Stimulated activated naive B cell treated with anti-CD40 and anti-IgM and Interleukin-4, amounts not matched to agents 10 μg/mL and 1 μg/mL and 100 μg/mL, for 72 hours (primary cell): ENCODE data around the gene MICA.

Experiments
- ATAC-seq, 2 donors: fragments of 150-1000 bp; cut with Tn5 transposase; replicated peaks; 2 replicates each; pipeline ENCODE4 v1.10.0; 2021; ENCODE audit warnings: moderate library complexity in 1 of 2
- DNase-seq: peaks from one replicate; pipeline ENCODE4 v3.0.0; 2021
- H3K27ac Mint-ChIP-seq: one replicate; pipeline ENCODE4 v1.8.0; 2022; ENCODE audit warnings: mild to moderate bottlenecking, mixed read lengths
- H3K27me3 Mint-ChIP-seq, 2 donors: one replicate each; pipeline ENCODE4 v1.8.0; 2022; ENCODE audit warnings: mixed read lengths in 2 of 2
- H3K36me3 Mint-ChIP-seq, 2 donors: one replicate each; pipeline ENCODE4 v1.8.0; 2022; ENCODE audit warnings: mixed read lengths in 2 of 2, mild to moderate bottlenecking in 1 of 2
- H3K4me1 Mint-ChIP-seq, 2 donors: one replicate each; pipeline ENCODE4 v1.8.0; 2022; ENCODE audit warnings: mixed read lengths in 2 of 2, mild to moderate bottlenecking in 1 of 2
- H3K4me3 Mint-ChIP-seq, 2 donors: one replicate each; pipeline ENCODE4 v1.8.0; 2022; ENCODE audit warnings: mild to moderate bottlenecking in 2 of 2, mixed read lengths in 2 of 2, moderate library complexity in 1 of 2
- H3K9me3 Mint-ChIP-seq, 2 donors: one replicate each; pipeline ENCODE4 v1.8.0; 2022; ENCODE audit warnings: mixed read lengths in 2 of 2, mild to moderate bottlenecking in 1 of 2

The MICA gene

DNA sequence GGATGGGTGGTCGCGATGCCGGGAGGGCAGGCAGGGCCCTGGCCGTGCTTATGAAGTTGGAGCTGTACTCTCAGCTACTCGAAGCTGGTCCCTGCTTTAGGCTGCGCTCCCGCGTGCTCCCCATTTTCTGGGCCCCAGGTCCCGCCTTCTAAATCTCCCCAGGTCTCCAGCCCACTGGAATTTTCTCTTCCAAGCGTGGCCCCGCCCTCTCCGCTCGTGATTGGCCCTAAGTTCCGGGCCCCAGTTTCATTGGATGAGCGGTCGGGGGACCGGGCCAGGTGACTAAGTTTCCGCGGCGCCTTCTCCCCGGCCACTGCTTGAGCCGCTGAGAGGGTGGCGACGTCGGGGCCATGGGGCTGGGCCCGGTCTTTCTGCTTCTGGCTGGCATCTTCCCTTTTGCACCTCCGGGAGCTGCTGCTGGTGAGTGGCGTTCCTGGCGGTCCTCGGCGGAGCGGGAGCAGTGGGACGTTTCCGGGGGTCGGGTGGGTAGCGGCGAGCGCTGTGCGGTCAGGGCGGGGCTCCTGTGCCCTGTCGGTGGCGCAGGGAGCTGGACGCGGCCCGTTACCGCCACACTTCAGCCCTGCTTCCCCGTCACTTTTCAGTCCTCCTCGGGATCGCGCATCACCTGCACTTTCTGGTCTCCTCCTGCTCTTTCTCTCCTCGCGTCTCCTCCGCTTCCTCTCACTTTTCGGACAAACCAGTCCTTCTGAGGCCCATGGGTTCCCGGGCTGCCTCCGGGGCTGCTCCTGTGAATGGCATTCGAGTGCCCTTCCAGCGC lies at the start of gene MICA:
MICA (plus strand) TSS at position 313 of the 778 bp plus-strand sequence; CDS start at position 351, 38 bp downstream.
- DNase-seq, result peak; percentile 67
- H3K27me3 Mint-ChIP-seq, result no peaks in the 10 kb centered on the region
- H3K4me1 Mint-ChIP-seq, result peaks cover 45 to 80% of the 10 kb centered on the region in 2 donors
- peak within 1 kb of the TSS; percentile 90 for H3K27ac Mint-ChIP-seq
- peak within 1 kb of the TSS; percentile 80 to 85 for H3K4me3 Mint-ChIP-seq
- ATAC-seq, result peak; percentile 73 to 76
- H3K36me3 Mint-ChIP-seq, result peaks cover 3 to 4% of the 10 kb centered on the region in 2 donors
- H3K9me3 Mint-ChIP-seq, result peaks cover 0 to 1% of the 10 kb centered on the region in 2 donors

DNA sequence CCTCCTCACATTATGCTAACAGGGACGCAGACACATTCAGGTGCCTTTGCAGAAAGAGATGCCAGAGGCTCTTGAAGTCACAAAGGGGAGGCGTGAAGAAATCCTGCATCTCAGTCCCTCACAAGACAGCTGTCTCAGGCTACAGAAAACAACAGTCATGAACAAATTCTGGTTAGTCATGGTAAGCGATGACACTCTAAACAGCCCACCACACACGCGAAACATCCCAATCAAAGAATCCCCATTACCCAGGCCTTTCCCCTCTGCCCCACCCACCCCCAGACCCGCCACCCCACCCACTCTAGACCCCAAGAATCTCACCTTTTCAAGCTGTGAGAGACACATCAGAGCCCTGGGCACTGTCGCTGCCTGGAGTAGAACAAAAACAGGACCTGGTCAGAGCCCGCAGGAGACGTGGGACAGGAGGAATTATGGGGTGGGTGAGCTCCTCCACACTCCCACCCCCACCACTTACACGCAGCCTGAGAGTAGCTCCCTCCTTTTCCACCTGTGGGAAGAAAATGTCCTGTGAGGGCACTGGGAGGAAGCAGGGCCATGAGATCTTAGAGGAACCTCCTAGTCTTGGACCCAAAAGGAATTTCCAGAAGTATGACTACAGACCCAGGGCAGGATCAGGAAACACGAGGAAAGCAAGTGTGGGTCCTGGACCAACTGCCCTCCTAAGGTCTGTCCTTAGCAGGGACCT lies 49.1 kb upstream of the MICA start:
- H3K9me3 Mint-ChIP-seq, result no peaks in the 10 kb centered on the region
- H3K4me3 Mint-ChIP-seq, result peak overlapping the region; percentile 93 to 97
- H3K36me3 Mint-ChIP-seq, result peaks cover 49 to 52% of the 10 kb centered on the region in 2 donors
- DNase-seq (no peak), ATAC-seq (no peak)
- peaks cover 51 to 83% of the 10 kb centered on the region in 2 donors for H3K4me1 Mint-ChIP-seq
- peak overlapping the region; percentile 96 for H3K27ac Mint-ChIP-seq
- no peaks in the 10 kb centered on the region for H3K27me3 Mint-ChIP-seq

DNA sequence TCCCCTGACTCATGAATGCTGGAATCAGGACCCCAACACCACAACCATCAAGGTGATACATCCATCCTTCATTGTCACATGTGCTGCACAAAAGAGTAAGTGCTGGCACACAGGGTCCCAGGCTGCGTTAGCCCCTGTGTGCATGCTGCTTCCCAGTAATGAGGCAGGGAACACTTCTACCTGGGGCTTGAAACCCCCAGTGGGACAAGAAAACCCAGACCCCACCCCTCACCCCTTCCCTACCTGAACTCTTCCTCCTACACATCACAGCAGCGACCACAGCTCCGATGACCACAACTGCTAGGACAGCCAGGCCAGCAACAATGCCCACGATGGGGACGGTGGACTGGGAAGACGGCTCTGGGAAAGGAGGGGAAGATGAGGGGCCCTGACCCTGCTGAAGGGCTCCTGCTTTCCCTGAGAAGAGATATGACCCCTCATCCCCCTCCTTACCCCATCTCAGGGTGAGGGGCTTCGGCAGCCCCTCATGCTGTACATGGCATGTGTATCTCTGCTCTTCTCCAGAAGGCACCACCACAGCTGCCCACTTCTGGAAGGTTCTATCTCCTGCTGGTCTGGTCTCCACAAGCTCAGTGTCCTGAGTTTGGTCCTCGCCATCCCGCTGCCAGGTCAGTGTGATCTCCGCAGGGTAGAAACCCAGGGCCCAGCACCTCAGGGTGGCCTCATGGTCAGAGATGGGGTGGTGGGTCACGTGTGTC lies 48.4 kb upstream of the MICA start:
- Mint-ChIP-seq H3K27ac (peak overlapping the region; percentile 96), H3K4me3 (peak overlapping the region; percentile 93 to 97), H3K36me3 (peaks cover 49 to 52% of the 10 kb centered on the region in 2 donors), H3K4me1 (peaks cover 53 to 87% of the 10 kb centered on the region in 2 donors), H3K9me3 (no peaks in the 10 kb centered on the region), H3K27me3 (no peaks in the 10 kb centered on the region)
- no peak for ATAC-seq
- DNase-seq, result no peak

DNA sequence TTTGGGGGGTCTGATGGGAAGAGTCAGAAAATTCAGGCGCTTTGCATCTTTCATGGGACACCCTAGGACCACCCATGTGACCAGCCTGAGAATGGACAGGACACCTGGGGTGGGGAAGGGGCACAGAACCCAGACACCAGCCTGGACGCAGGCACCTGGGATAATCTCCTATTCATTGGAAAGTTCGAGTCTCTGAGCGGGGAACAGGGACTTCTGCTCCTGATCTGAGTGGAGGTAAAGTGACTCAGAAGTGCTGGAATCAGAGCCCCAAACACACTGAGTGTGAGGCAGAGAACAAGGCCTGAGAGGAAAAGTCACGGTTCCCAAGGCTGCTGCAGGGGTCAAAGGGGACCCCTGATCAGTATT lies 47.8 kb upstream of the MICA start:
- H3K27me3 Mint-ChIP-seq, result no peaks in the 10 kb centered on the region
- ATAC-seq, result no peak
- peaks cover 48 to 81% of the 10 kb centered on the region in 2 donors for H3K4me1 Mint-ChIP-seq
- peak overlapping the region; percentile 96 for H3K27ac Mint-ChIP-seq
- H3K36me3 Mint-ChIP-seq, result peaks cover 49 to 56% of the 10 kb centered on the region in 2 donors
- DNase-seq, result no peak
- H3K4me3 Mint-ChIP-seq, result peak overlapping the region; percentile 93 to 97
- no peaks in the 10 kb centered on the region for H3K9me3 Mint-ChIP-seq

DNA sequence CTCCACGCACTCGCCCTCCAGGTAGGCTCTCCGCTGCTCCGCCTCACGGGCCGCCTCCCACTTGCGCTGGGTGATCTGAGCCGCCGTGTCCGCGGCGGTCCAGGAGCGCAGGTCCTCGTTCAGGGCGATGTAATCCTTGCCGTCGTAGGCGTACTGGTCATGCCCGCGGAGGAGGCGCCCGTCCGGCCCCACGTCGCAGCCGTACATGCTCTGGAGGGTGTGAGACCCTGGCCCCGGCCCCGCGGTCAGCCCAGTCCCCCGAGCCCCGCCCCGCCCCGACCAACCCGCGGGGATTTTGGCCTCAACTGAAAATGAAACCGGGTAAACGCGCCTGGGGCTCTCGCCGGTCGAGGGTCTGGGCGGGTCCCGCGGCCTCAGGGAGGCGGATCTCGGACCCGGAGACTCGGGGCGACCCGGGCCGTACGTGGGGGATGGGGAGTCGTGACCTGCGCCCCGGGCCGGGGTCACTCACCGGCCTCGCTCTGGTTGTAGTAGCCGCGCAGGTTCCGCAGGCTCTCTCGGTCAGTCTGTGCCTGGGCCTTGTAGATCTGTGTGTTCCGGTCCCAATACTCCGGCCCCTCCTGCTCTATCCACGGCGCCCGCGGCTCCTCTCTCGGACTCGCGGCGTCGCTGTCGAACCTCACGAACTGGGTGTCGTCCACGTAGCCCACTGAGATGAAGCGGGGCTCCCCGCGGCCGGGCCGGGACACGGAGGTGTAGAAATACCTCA lies 47.0 kb upstream of the MICA start:
- Mint-ChIP-seq H3K9me3 (peaks cover 3 to 4% of the 10 kb centered on the region in 2 donors), H3K27ac (peak overlapping the region; percentile 100), H3K36me3 (peaks cover 53 to 61% of the 10 kb centered on the region in 2 donors), H3K27me3 (no peaks in the 10 kb centered on the region), H3K4me1 (peaks cover 42 to 73% of the 10 kb centered on the region in 2 donors), H3K4me3 (peak overlapping the region; percentile 93 to 97)
- DNase-seq (peak; percentile 51), ATAC-seq (peak; percentile 23 to 24)

DNA sequence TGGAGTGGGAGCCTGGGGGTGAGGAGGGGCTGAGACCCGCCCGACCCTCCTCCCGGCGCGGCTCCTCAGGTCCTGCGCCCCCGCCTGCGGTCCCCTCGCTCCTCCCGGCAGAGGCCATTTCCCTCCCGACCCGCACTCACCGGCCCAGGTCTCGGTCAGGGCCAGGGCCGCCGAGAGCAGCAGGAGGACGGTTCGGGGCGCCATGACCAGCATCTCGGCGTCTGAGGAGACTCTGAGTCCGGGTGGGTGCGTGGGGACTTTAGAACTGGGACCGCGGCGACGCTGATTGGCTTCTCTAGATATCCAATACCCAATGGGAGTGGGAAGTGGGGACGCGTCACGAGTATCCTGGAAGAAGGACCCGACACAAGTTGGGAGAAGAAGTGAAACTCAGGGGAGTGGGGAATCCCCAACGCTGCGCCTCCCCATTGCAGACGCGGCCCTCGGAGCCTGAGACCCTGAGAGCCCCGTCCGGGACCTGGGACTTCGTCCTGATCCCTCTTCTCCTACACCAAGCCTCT lies 46.4 kb upstream of the MICA start, which contains the start of gene HLA-B:
HLA-B (minus strand) TSS at position 234 of the 521 bp plus-strand sequence; CDS start at position 213, 21 bp downstream.
- Mint-ChIP-seq H3K4me3 (peak within 1 kb of the TSS; percentile 93 to 97), H3K27ac (peak within 1 kb of the TSS; percentile 100), H3K4me1 (peaks cover 42 to 70% of the 10 kb centered on the region in 2 donors), H3K9me3 (peaks cover 3 to 4% of the 10 kb centered on the region in 2 donors), H3K27me3 (no peaks in the 10 kb centered on the region), H3K36me3 (peaks cover 49 to 61% of the 10 kb centered on the region in 2 donors)
- ATAC-seq, result peak; percentile 76 to 83
- peak; percentile 60 for DNase-seq

DNA sequence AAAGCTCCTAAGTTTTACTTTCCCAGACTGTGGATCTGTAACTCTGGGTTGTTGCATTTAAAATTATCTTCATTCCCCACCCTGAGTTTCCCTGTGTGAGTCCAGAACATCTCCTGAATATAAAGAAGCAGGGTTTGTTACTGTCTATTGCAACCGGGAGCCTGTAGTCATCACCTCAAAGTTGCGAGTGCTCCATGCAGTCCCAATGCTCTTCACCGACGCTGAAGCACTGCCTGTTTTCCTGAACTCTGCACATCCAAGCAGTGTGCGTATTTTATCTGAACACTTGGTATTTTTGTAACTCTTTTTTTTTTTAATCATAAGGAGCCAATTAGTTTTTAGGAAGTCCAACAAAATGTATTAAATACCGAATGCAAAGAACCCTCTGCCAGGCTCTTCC lies 45.5 kb upstream of the MICA start:
- peaks cover 3 to 4% of the 10 kb centered on the region in 2 donors for H3K9me3 Mint-ChIP-seq
- peaks cover 33 to 61% of the 10 kb centered on the region in 2 donors for H3K4me1 Mint-ChIP-seq
- DNase-seq (no peak), ATAC-seq (no peak)
- peak overlapping the region; percentile 100 for H3K27ac Mint-ChIP-seq
- no peaks in the 10 kb centered on the region for H3K27me3 Mint-ChIP-seq
- peaks cover 40 to 52% of the 10 kb centered on the region in 2 donors for H3K36me3 Mint-ChIP-seq
- peak overlapping the region; percentile 87 to 97 for H3K4me3 Mint-ChIP-seq

DNA sequence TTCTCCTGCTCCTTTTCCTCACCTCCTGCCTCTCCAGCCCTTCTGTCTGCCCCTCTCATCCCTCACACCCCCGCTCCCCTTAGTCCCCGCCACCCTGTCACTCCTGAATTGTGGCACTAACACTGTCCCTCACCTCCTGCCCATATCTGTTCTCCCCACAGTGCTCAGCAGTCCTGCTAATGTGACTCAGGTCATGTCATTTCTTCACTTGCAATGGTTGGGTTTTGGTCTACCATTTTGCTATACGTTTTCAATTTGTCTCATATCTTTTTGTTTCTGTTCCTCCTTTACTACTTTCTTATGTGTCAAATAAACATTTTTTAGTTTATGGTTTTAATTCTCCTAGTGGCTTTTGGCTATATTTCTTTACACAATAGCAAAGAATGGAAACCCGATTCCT lies 45.1 kb upstream of the MICA start:
- peaks cover 31 to 58% of the 10 kb centered on the region in 2 donors for H3K4me1 Mint-ChIP-seq
- H3K9me3 Mint-ChIP-seq, result peaks cover 3 to 4% of the 10 kb centered on the region in 2 donors
- H3K36me3 Mint-ChIP-seq, result peaks cover 38 to 48% of the 10 kb centered on the region in 2 donors
- H3K27ac Mint-ChIP-seq, result peak overlapping the region; percentile 100
- H3K4me3 Mint-ChIP-seq, result peak overlapping the region; percentile 87 to 97
- DNase-seq (no peak), ATAC-seq (peak in 1 of 2 donors; percentile 31)
- H3K27me3 Mint-ChIP-seq, result no peaks in the 10 kb centered on the region

DNA sequence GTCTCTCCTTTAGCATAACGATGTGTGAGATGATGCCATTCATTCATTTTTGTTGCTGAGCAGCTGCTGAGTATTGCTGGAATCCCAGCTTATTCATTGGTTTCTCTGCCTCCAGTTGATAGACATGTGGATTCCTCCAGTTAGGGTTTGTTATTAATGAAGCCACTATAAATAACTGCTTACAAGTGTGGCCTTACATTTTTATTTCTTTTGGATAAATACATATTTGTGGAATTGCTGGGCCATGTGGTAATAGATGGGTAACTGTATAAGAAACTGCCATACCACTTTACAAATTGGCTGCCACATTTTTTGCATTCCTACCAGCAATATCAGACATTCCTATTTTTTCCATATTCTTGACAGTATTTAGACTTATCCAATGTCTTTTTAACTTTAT lies 43.8 kb upstream of the MICA start:
- Mint-ChIP-seq H3K9me3 (peaks cover 3 to 4% of the 10 kb centered on the region in 2 donors), H3K4me1 (peaks cover 23 to 45% of the 10 kb centered on the region in 2 donors), H3K4me3 (no peak overlapping the region), H3K36me3 (peaks cover 27 to 35% of the 10 kb centered on the region in 2 donors), H3K27me3 (no peaks in the 10 kb centered on the region), H3K27ac (no peak overlapping the region)
- DNase-seq (no peak), ATAC-seq (no peak)

DNA sequence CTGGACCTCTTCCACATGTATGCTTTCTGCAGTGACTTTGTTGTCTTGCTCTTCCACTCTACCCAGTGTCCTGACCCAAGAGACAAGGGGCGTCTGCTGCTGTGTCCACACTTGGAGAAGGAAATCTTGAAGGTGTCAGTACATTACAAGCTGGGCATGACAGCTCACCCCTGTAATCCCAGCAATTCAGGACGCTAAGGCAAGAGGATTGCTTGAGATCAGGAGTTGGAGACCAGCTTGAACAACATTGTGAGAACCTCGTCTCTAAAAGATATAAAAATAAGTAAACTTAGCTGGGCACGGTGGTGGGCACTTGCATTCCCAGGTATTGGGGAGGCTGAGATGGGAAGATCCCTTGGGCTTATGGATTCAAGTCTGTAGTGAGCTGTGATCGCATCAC lies 40.6 kb upstream of the MICA start:
- Mint-ChIP-seq H3K27ac (no peak overlapping the region), H3K4me3 (no peak overlapping the region), H3K27me3 (peaks cover 0 to 8% of the 10 kb centered on the region in 2 donors), H3K4me1 (peaks cover 14 to 29% of the 10 kb centered on the region in 2 donors), H3K36me3 (peaks cover 3 to 9% of the 10 kb centered on the region in 2 donors), H3K9me3 (peaks cover 3 to 4% of the 10 kb centered on the region in 2 donors)
- DNase-seq (no peak), ATAC-seq (no peak)

DNA sequence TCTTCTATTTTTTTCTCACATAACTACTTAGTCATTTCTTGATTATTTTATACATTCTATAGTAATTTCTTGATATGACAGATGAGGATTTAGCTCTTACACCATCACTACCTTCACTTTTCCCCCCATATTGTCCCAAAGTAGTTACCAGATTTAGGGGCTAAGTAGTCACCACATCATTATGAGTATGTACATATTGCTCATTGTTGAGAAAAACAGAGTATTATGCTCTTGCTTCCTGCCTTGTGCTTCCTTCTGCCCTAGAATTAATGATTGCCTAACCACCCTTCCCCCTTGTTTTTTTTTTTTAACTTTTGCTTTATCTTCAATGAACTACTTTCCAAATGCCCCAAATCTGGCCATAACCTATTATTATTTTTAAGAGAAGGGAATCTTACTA lies 39.6 kb upstream of the MICA start:
- ATAC-seq, result no peak
- no peak overlapping the region for H3K27ac Mint-ChIP-seq

DNA sequence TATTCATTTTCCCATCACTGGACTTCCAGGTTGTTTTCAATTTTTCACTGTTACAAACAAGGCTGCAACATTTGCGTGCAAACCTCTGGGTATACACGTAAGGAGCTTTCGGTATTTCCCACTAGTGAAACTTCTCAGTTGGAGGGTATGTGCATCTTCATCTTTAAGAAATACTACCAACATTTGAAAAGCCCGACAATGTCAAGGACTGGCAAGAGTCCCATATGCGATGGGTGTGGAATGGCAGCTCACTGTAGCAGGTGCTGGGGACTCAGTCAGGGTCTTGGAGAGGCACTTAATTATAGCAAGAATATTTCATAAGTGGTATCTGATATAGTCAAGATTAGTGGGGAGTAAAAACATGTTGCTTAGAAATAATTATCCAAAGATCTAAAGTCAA lies 37.5 kb upstream of the MICA start:
- ATAC-seq (no peak), DNase-seq (no peak)
- Mint-ChIP-seq H3K27me3 (peaks cover 22 to 31% of the 10 kb centered on the region in 2 donors), H3K9me3 (peaks cover 1 to 3% of the 10 kb centered on the region in 2 donors), H3K36me3 (peaks cover 2% of the 10 kb centered on the region in 2 donors), H3K4me1 (peaks cover 6 to 9% of the 10 kb centered on the region in 2 donors), H3K4me3 (no peak overlapping the region), H3K27ac (no peak overlapping the region)

More for the DNA sequence above, 39.6 kb upstream of the MICA start:
- Mint-ChIP-seq H3K27me3 (peaks cover 9 to 15% of the 10 kb centered on the region in 2 donors), H3K36me3 (peaks cover 3 to 9% of the 10 kb centered on the region in 2 donors), H3K9me3 (peaks cover 3 to 4% of the 10 kb centered on the region in 2 donors), H3K4me3 (no peak overlapping the region), H3K4me1 (peaks cover 10 to 18% of the 10 kb centered on the region in 2 donors)
- DNase-seq, result no peak
